ENCODE results near the gene AIF1.

AIF1 gene

GRCh38 chr6:31655349-31656237, 40.6 kb downstream of the AIF1 start, which contains the start of gene APOM:
TSS of gene APOM (plus strand) at chr6:31655894. CDS start at chr6:31655967, 73 bp downstream.
- TF ChIP-seq TAF1 (IDR thresholded peaks at IDR 0.05; ENCODE audit: low read depth, low read length) (no peak), SPI1 (IDR thresholded peaks at IDR 0.05; ENCODE audit: low read depth, low read length) (no peak), POU2F2 (IDR thresholded peaks at IDR 0.05; ENCODE audit: low read depth, low read length) (no peak), POLR2AphosphoS5 (IDR thresholded peaks at IDR 0.05; ENCODE audit: low read depth, low read length) (no peak), POLR2A (IDR thresholded peaks at IDR 0.05; ENCODE audit: low read depth, low read length) (no peak; the same call in 1 of the 2 replicates), PAX5 (IDR thresholded peaks at IDR 0.05; ENCODE audit: insufficient read depth, low read length, severe bottlenecking) (no peak)
- no peak for DNase-seq (ENCODE audit: insufficient read length, low spot score)
- FAIRE-seq: no peak

- FAIRE-seq (no peak), DNase-seq (ENCODE audit: insufficient read length, low spot score) (no peak)
Observed at GRCh38 chr6:31657406-31658157, 42.5 kb downstream of the AIF1 start.

GRCh38 chr6:31658158-31658688, 43.2 kb downstream of the AIF1 start:
- no peak for TF ChIP-seq SPI1 (IDR thresholded peaks at IDR 0.05; ENCODE audit: low read depth, low read length)
- peak; percentile 35; the same call in 1 of the 2 replicates for TF ChIP-seq POLR2A (IDR thresholded peaks at IDR 0.05; ENCODE audit: low read depth, low read length)
- DNase-seq (ENCODE audit: insufficient read length, low spot score): no peak
- no peak for FAIRE-seq

More at GRCh38 chr6:31657406-31658157, 42.5 kb downstream of the AIF1 start:
- TF ChIP-seq PAX5 (IDR thresholded peaks at IDR 0.05; ENCODE audit: insufficient read depth, low read length, severe bottlenecking) (no peak), TAF1 (IDR thresholded peaks at IDR 0.05; ENCODE audit: low read depth, low read length) (no peak), SPI1 (IDR thresholded peaks at IDR 0.05; ENCODE audit: low read depth, low read length) (no peak), POU2F2 (IDR thresholded peaks at IDR 0.05; ENCODE audit: low read depth, low read length) (no peak), POLR2AphosphoS5 (IDR thresholded peaks at IDR 0.05; ENCODE audit: low read depth, low read length) (no peak), POLR2A (IDR thresholded peaks at IDR 0.05; ENCODE audit: low read depth, low read length) (no peak)

GRCh38 chr6:31658983-31659648, 44.1 kb downstream of the AIF1 start:
- DNase-seq (ENCODE audit: insufficient read length, low spot score): no peak
- FAIRE-seq: no peak
- TF ChIP-seq POU2F2 (IDR thresholded peaks at IDR 0.05; ENCODE audit: low read depth, low read length) (no peak), PAX5 (IDR thresholded peaks at IDR 0.05; ENCODE audit: insufficient read depth, low read length, severe bottlenecking) (no peak), SPI1 (IDR thresholded peaks at IDR 0.05; ENCODE audit: low read depth, low read length) (no peak), POLR2AphosphoS5 (IDR thresholded peaks at IDR 0.05; ENCODE audit: low read depth, low read length) (no peak), POLR2A (IDR thresholded peaks at IDR 0.05; ENCODE audit: low read depth, low read length) (no peak), TAF1 (IDR thresholded peaks at IDR 0.05; ENCODE audit: low read depth, low read length) (no peak)

- TF ChIP-seq POLR2A (IDR thresholded peaks at IDR 0.05; ENCODE audit: low read depth, low read length) (no peak), SPI1 (IDR thresholded peaks at IDR 0.05; ENCODE audit: low read depth, low read length) (0 out of 2 replicates have a peak, but pooled peaks have one; percentile 6), TAF1 (IDR thresholded peaks at IDR 0.05; ENCODE audit: low read depth, low read length) (no peak), PAX5 (IDR thresholded peaks at IDR 0.05; ENCODE audit: insufficient read depth, low read length, severe bottlenecking) (peak; percentile 56)
- FAIRE-seq (peak; percentile 55), DNase-seq (ENCODE audit: insufficient read length, low spot score) (no peak)
Observed at GRCh38 chr6:31659649-31660380, 44.8 kb downstream of the AIF1 start.

- DNase-seq (ENCODE audit: insufficient read length, low spot score): peak; percentile 81
- FAIRE-seq: peak; percentile 31
- no peak; the same call in 1 of the 2 replicates for TF ChIP-seq POU2F2 (IDR thresholded peaks at IDR 0.05; ENCODE audit: low read depth, low read length)
- peak; percentile 71 for TF ChIP-seq POLR2AphosphoS5 (IDR thresholded peaks at IDR 0.05; ENCODE audit: low read depth, low read length)
- TF ChIP-seq SPI1 (IDR thresholded peaks at IDR 0.05; ENCODE audit: low read depth, low read length): no peak
- TF ChIP-seq TAF1 (IDR thresholded peaks at IDR 0.05; ENCODE audit: low read depth, low read length): peak; percentile 45; the same call in 1 of the 2 replicates
- TF ChIP-seq POLR2A (IDR thresholded peaks at IDR 0.05; ENCODE audit: low read depth, low read length): peak; percentile 76
- TF ChIP-seq PAX5 (IDR thresholded peaks at IDR 0.05; ENCODE audit: insufficient read depth, low read length, severe bottlenecking): no peak
Observed at GRCh38 chr6:31660381-31661261, 45.6 kb downstream of the AIF1 start, which contains the start of gene C6orf47. TSS of gene C6orf47 (minus strand) at chr6:31660778. CDS start at chr6:31659947, 831 bp downstream.

GRCh38 chr6:31661262-31662123, 46.5 kb downstream of the AIF1 start:
- FAIRE-seq (no peak), DNase-seq (ENCODE audit: insufficient read length, low spot score) (no peak)
- TF ChIP-seq PAX5 (IDR thresholded peaks at IDR 0.05; ENCODE audit: insufficient read depth, low read length, severe bottlenecking): no peak
- no peak for TF ChIP-seq TAF1 (IDR thresholded peaks at IDR 0.05; ENCODE audit: low read depth, low read length)
- TF ChIP-seq SPI1 (IDR thresholded peaks at IDR 0.05; ENCODE audit: low read depth, low read length): peak; percentile 24
- TF ChIP-seq POLR2A (IDR thresholded peaks at IDR 0.05; ENCODE audit: low read depth, low read length): 0 out of 2 replicates have a peak, but pooled peaks have one; percentile 35
- TF ChIP-seq POLR2AphosphoS5 (IDR thresholded peaks at IDR 0.05; ENCODE audit: low read depth, low read length): no peak
- no peak for TF ChIP-seq POU2F2 (IDR thresholded peaks at IDR 0.05; ENCODE audit: low read depth, low read length)
